ENCODE measurements around the gene RPL6.
A peak's percentile ranks its signal among the peaks of the same experiment; 100 is the strongest.
"Not testable (repeated sequence)": the region's sequence is repeated elsewhere in the genome, so short reads cannot be mapped to it uniquely, and the experiment has no call there.

The RPL6 gene

GRCh38 chr12:112431965-112432364 is 22.6 kb upstream of the RPL6 start:
- Mint-ChIP-seq H3K4me1 (ENCODE audit: low read depth) (no peaks in the 10 kb centered on the region), H3K27ac (no peak overlapping the region), H3K36me3 (ENCODE audit: low read depth) (peaks cover 19% of the 10 kb centered on the region), H3K9me3 (no peaks in the 10 kb centered on the region), H3K4me3 (no peak overlapping the region), H3K27me3 (no peaks in the 10 kb centered on the region)
- intact Hi-C loops (cut with micrococcal nuclease), result no loop called here

- Mint-ChIP-seq H3K27me3 (no peaks in the 10 kb centered on the region), H3K4me3 (no peak overlapping the region), H3K9me3 (no peaks in the 10 kb centered on the region), H3K4me1 (ENCODE audit: low read depth) (no peaks in the 10 kb centered on the region), H3K36me3 (ENCODE audit: low read depth) (peaks cover 19% of the 10 kb centered on the region), H3K27ac (no peak overlapping the region)
- intact Hi-C loops (cut with micrococcal nuclease), result no loop called here
Observed at GRCh38 chr12:112430929-112431328, 21.5 kb upstream of the RPL6 start.

GRCh38 chr12:112427760-112428159 is 18.4 kb upstream of the RPL6 start:
- Mint-ChIP-seq H3K36me3 (ENCODE audit: low read depth) (peaks cover 19% of the 10 kb centered on the region), H3K4me3 (no peak overlapping the region), H3K27ac (no peak overlapping the region), H3K27me3 (no peaks in the 10 kb centered on the region), H3K4me1 (ENCODE audit: low read depth) (peaks cover 12% of the 10 kb centered on the region), H3K9me3 (no peaks in the 10 kb centered on the region)
- intact Hi-C loops (cut with micrococcal nuclease), result no loop called here

DNA sequence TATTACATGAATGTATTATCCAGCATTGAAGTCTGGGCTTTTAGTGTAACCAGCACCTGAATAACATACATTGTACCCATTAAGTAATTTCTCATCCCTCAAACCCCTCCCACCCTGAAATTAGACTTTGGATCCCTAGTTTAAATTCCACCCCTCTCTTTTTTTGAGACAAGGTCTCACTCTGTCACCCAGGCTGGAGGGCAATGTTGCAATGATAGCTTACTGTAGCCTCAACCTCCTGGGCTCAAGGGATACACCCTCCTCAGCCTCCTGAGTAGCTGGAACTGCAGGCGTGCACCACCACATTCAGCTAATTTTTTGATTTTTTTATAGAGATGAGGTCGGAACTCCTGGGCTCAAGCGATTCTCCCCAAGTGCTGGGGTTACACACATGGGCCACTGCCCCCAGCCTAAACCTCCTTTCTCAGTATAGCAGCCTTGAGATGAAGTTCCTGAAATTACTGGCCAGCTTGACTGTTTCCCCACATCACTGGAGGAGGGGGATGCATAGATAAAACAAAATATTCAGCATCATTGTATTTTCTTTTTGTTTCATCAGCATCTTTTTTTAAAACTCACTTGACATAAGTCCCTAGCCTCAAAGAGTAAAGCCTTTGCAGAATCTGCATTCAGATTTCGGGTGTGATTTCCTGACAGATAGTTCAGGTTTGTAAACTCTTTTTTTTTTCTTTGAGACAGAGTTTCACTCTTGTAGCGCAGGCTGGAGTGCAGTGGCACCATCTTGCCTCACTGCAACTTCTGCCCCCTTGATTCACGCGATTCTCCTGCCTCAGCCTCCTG is 16.4 kb upstream of the RPL6 start:
- no peaks in the 10 kb centered on the region for H3K9me3 Mint-ChIP-seq
- intact Hi-C loops (cut with micrococcal nuclease), result no loop called here
- H3K36me3 Mint-ChIP-seq (ENCODE audit: low read depth), result peaks cover 9% of the 10 kb centered on the region
- peaks cover 21% of the 10 kb centered on the region for H3K4me1 Mint-ChIP-seq (ENCODE audit: low read depth)
- no peak overlapping the region for H3K27ac Mint-ChIP-seq
- H3K4me3 Mint-ChIP-seq, result no peak overlapping the region
- H3K27me3 Mint-ChIP-seq, result no peaks in the 10 kb centered on the region

DNA sequence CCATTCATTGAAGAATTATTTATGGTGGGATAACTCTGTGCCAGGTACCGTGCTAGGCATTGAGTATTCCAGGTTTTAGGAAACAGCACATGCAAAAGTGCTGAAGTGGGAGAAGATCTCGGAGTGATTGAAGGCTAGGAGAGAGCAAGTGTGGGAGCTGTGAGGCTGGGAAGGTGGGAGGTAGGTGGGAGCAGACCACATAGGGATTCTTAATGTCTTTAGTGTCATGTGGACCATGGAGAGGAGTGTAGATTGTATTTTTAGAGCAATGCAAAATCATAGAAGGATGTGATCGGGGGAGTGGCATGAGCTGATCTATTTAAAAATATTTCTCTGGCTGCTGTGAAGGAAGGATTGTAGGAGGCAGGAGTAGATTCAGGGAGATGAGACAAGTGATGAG is 14.7 kb upstream of the RPL6 start:
- no peaks in the 10 kb centered on the region for H3K9me3 Mint-ChIP-seq
- H3K27me3 Mint-ChIP-seq, result no peaks in the 10 kb centered on the region
- peaks cover 9% of the 10 kb centered on the region for H3K36me3 Mint-ChIP-seq (ENCODE audit: low read depth)
- H3K27ac Mint-ChIP-seq, result no peak overlapping the region
- H3K4me3 Mint-ChIP-seq, result no peak overlapping the region
- H3K4me1 Mint-ChIP-seq (ENCODE audit: low read depth), result peaks cover 37% of the 10 kb centered on the region
- intact Hi-C loops (cut with micrococcal nuclease), result no loop called here

DNA sequence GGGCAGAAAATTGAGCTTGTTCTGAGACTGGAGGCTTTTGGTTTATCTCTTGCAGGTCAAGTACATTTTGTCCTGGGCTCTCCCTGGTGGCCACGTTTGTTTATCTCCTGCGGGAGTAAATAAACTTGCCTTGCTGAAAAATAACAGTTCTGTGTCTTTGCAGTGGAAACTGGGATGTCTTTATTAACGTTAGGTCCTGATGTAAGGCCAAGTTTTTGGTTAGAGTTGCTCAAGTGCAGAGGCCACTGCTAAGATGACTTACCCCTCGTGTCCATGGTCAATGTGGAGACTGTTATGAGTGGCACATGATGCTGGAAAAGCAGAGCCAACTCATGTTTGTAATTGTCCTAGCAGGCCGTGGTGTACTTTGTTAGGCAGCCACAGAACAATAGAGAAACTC is 13.1 kb upstream of the RPL6 start:
- Mint-ChIP-seq H3K36me3 (ENCODE audit: low read depth) (peaks cover 6% of the 10 kb centered on the region), H3K27ac (no peak overlapping the region), H3K9me3 (no peaks in the 10 kb centered on the region), H3K4me3 (no peak overlapping the region), H3K27me3 (no peaks in the 10 kb centered on the region), H3K4me1 (ENCODE audit: low read depth) (peaks cover 43% of the 10 kb centered on the region)
- intact Hi-C loops (cut with micrococcal nuclease), result no loop called here

DNA sequence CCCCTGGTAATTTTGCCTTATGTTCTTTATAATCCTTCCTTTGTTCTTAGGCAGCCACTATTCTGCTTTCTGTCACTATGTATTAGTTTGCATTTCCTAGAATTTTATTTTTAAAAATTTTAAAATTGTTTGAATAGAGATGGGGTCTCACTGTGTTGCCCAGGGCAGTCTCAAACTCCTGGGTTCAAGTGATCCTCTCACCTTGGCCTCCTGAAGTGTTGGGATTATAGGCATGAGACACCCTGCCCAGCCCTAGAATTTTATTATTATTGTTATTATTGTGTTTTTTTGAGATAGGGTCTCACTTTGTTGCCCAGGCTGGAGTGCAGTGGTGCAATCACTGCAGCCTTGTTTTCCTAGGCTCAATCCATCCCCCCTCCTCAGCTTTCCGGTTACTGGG is 12.0 kb upstream of the RPL6 start:
- no peak overlapping the region for H3K4me3 Mint-ChIP-seq
- intact Hi-C loops (cut with micrococcal nuclease), result no loop called here
- H3K27me3 Mint-ChIP-seq, result no peaks in the 10 kb centered on the region
- H3K9me3 Mint-ChIP-seq, result no peaks in the 10 kb centered on the region
- H3K36me3 Mint-ChIP-seq (ENCODE audit: low read depth), result peaks cover 6% of the 10 kb centered on the region
- H3K27ac Mint-ChIP-seq, result no peak overlapping the region
- peaks cover 43% of the 10 kb centered on the region for H3K4me1 Mint-ChIP-seq (ENCODE audit: low read depth)

- no peaks in the 10 kb centered on the region for H3K9me3 Mint-ChIP-seq
- no peak overlapping the region for H3K4me3 Mint-ChIP-seq
- intact Hi-C loops (cut with micrococcal nuclease), result no loop called here
- no peaks in the 10 kb centered on the region for H3K27me3 Mint-ChIP-seq
- peaks cover 6% of the 10 kb centered on the region for H3K36me3 Mint-ChIP-seq (ENCODE audit: low read depth)
- H3K27ac Mint-ChIP-seq, result no peak overlapping the region
- H3K4me1 Mint-ChIP-seq (ENCODE audit: low read depth), result peaks cover 43% of the 10 kb centered on the region
Observed at GRCh38 chr12:112420740-112421139, 11.3 kb upstream of the RPL6 start.

DNA sequence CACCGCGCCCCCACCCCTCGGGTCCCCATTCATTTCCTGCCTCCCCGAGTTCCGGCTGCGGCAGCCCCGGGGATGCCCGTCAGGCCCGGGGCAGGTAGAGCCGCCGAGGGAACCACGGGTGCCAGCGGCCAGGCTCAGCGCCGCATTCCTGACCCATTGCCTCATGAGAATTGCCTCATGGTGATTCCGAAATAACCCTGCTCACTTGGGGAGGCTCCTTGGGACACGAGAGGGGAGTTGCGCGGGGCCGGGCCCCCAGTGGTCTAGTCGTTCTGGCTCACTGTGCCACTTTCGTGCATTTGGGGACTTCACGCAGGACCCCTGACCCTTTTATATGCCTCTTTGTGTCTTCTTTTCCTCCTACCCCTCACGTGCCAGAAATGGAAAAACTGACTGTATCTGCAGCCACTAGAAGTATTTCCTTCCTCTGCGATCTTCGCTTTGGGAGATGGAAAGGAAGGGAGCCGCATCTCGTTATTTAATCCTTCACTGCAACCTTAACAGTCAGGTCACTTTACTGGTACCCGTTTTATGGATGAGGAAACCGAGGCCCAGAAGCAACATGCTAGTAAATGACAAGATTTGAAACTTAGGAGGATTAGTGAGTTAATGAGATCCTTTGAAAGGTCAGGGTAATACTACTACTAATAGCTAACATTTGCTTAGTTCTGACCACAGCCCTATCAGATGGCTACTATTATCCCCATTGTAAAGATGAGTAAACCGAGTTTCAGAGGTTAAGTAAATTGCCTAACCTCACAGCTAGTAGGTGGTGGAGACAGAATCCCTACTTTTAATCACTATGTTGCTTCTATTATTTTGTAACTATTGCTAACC is 10.1 kb upstream of the RPL6 start:
- Mint-ChIP-seq H3K36me3 (ENCODE audit: low read depth) (peaks cover 6% of the 10 kb centered on the region), H3K27ac (peak overlapping the region; percentile 97), H3K9me3 (no peaks in the 10 kb centered on the region), H3K27me3 (no peaks in the 10 kb centered on the region), H3K4me1 (ENCODE audit: low read depth) (peaks cover 38% of the 10 kb centered on the region), H3K4me3 (peak overlapping the region; percentile 85)
- intact Hi-C loops (cut with micrococcal nuclease), result no loop called here

DNA sequence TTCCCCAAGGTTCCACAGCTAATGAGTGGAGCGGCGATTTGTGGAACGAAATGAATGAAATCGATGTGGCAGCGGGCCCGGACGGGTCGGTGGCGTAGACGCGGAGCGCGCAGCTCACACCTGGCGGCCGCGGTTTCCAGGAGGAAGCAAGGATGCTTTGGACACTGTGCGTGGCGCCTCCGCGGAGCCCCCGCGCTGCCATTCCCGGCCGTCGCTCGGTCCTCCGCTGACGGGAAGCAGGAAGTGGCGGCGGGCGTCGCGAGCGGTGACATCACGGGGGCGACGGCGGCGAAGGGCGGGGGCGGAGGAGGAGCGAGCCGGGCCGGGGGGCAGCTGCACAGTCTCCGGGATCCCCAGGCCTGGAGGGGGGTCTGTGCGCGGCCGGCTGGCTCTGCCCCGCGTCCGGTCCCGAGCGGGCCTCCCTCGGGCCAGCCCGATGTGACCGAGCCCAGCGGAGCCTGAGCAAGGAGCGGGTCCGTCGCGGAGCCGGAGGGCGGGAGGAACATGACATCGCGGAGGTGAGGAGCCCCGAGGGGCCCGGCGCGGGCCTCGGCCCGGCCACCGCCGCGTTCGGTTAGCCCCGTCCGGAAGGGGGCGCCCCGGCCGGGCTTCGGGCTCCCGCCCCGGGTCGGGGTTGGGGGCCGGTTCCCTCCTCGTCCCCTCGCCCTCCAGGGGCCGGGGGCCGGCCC is 9.3 kb upstream of the RPL6 start, which contains the start of gene PTPN11:
Gene PTPN11 (plus strand): TSS at position 340 of the 689 bp plus-strand sequence. CDS start 165 bp downstream, at position 505.
- peak within 1 kb of the TSS; percentile 97 for H3K27ac Mint-ChIP-seq
- peaks cover 31% of the 10 kb centered on the region for H3K4me1 Mint-ChIP-seq (ENCODE audit: low read depth)
- peaks cover 6% of the 10 kb centered on the region for H3K36me3 Mint-ChIP-seq (ENCODE audit: low read depth)

GRCh38 chr12:112418273-112418607 is 8.8 kb upstream of the RPL6 start:
- Mint-ChIP-seq H3K27me3 (no peaks in the 10 kb centered on the region), H3K27ac (peak overlapping the region; percentile 97), H3K36me3 (ENCODE audit: low read depth) (peaks cover 6% of the 10 kb centered on the region), H3K4me1 (ENCODE audit: low read depth) (peaks cover 31% of the 10 kb centered on the region), H3K4me3 (peak overlapping the region; percentile 85), H3K9me3 (no peaks in the 10 kb centered on the region)
- intact Hi-C loops (cut with micrococcal nuclease), result no loop called here

More for the DNA sequence above, 9.3 kb upstream of the RPL6 start, which contains the start of gene PTPN11:
- intact Hi-C loops (cut with micrococcal nuclease), result no loop called here
- Mint-ChIP-seq H3K27me3 (no peaks in the 10 kb centered on the region), H3K4me3 (peak within 1 kb of the TSS; percentile 85), H3K9me3 (no peaks in the 10 kb centered on the region)

GRCh38 chr12:112415457-112415856 is 6.1 kb upstream of the RPL6 start:
- H3K4me3 Mint-ChIP-seq; H3K9me3 Mint-ChIP-seq; H3K27me3 Mint-ChIP-seq; H3K36me3 Mint-ChIP-seq (ENCODE audit: low read depth); H3K27ac Mint-ChIP-seq; intact Hi-C loops (cut with micrococcal nuclease): not testable (repeated sequence)
- H3K4me1 Mint-ChIP-seq (ENCODE audit: low read depth), result peaks cover 23% of the 10 kb centered on the region

DNA sequence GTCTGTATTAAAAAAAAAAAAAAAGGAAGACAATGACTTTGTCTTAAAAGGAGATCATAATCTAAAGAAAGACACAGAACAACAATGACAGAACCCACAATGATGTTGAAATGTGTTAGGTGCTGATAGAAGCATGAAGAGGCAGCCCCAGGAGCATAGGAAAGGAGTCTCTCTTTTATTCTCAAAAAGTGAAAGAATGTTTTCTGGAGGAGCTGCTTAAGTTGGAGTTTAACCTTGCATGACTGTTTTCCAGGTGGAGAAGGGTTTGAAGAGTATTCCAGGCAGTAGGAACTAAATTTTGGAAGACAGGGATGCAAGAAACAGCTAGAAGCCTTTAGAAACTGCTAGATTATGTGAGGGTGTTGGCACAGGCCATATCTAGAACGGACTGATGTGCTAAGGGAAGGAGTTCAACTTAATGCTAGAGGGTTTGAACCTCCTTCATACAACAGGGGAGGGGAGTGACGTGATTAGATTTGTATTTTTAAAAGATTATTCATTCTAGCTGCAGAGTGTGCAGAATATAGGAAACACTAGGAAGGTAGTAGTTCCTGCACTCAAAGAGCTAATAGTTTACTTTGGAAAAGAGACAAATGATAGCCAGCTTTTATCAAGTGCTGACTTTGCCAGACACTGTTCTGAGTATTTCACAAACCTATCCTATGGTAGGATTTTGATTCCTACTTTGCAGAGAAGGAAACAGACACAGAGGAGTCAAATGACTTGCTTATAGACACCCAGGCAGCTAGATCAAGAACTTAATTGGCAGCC is 4.6 kb upstream of the RPL6 start:
- intact Hi-C loops (cut with micrococcal nuclease), result no loop called here
- H3K4me3 Mint-ChIP-seq, result no peak overlapping the region
- no peaks in the 10 kb centered on the region for H3K27me3 Mint-ChIP-seq
- no peaks in the 10 kb centered on the region for H3K9me3 Mint-ChIP-seq
- no peak overlapping the region for H3K27ac Mint-ChIP-seq
- peaks cover 11% of the 10 kb centered on the region for H3K4me1 Mint-ChIP-seq (ENCODE audit: low read depth)
- H3K36me3 Mint-ChIP-seq (ENCODE audit: low read depth), result peaks cover 12% of the 10 kb centered on the region

Data from dendritic cell treated with granulocyte-macrophage colony-stimulating factor and Interleukin-4, amounts not matched to agents 40 ng/mL and 50 ng/mL, for 4 days (primary cell).